Sigmoid colon (tissue), 7 donors: Measurements from ENCODE around the gene PDE6C. TPM values are rescaled to one million over a fixed set of nuclear protein-coding genes. Genes with fewer than 3 reads are reported as not detected.

ENCODE experiments used
- DNase-seq: peaks from one replicate; pipeline ENCODE4 v3.0.0-alpha.2; 2019
- H3K27ac ChIP-seq, 4 donors: fragments of 200-600 bp; sonication (generic); one replicate each; pipeline ENCODE4 v1.5.1; 2016 to 2019; ENCODE audit warnings: mild to moderate bottlenecking in 1 of 4
- H3K27me3 ChIP-seq, 3 donors: fragments of 200-600 bp; sonication (generic); one replicate each; pipeline ENCODE4 v1.5.1; 2019; ENCODE audit warnings: mild to moderate bottlenecking in 1 of 3
- H3K36me3 ChIP-seq, 4 donors: fragments of 200-600 bp; sonication (generic); one replicate each; pipeline ENCODE4 v1.5.1; 2016 to 2019
- H3K4me1 ChIP-seq, 4 donors: fragments of 200-600 bp; sonication (generic); one replicate each; pipeline ENCODE4 v1.5.1; 2017 to 2019
- H3K4me3 ChIP-seq, 4 donors: fragments of 200-600 bp; sonication (generic); one replicate each; pipeline ENCODE4 v1.5.1; 2017 to 2019; ENCODE audit warnings: mild to moderate bottlenecking in 2 of 4, moderate library complexity in 1 of 4
- H3K9me3 ChIP-seq, 4 donors: fragments of 200-600 bp in 3 of 4; sonication (generic) in 3 of 4; one replicate each; pipeline versions ENCODE4 v1.5.1 to v1.6.1; 2013 to 2019
- CTCF ChIP-seq, 4 experiments: fragments of 450-650 bp in 3 of 4; fragments of 200-600 bp in 1 of 4; IDR thresholded peaks; one replicate each; pipeline ENCODE4 v1.5.1; 2016 to 2019; ENCODE audit warnings: antibody characterized with exemption in 4 of 4, mild to moderate bottlenecking in 3 of 4, moderate library complexity in 2 of 4
- EP300 ChIP-seq, 4 donors: sonication (generic); formaldehyde crosslinking; IDR thresholded peaks; one replicate each; pipeline ENCODE4 v1.6.1; 2017; ENCODE audit warnings: antibody characterized with exemption in 4 of 4
- POLR2A ChIP-seq, 2 donors: fragments of 450-650 bp; IDR thresholded peaks; one replicate each; pipeline ENCODE4 v1.6.1; 2016; ENCODE audit warnings: antibody characterized with exemption in 2 of 2, mild to moderate bottlenecking in 2 of 2, moderate library complexity in 2 of 2
- POLR2AphosphoS5 ChIP-seq, 4 donors: sonication (generic); formaldehyde crosslinking; IDR thresholded peaks; one replicate each; pipeline ENCODE4 v1.6.1; 2017; ENCODE audit warnings: antibody characterized with exemption in 4 of 4
- WGBS, 2 donors: extraction: QIAGEN DNeasy Blood & Tissue Kit; methylation state at CpG; one replicate each; pipeline ENCODE4 v1.1.7; 2013; 5-methylcytosine and 5-hydroxymethylcytosine counted together
- intact Hi-C: fragments of 100-400 bp; cut with DNase I; formaldehyde crosslinking; loops from one replicate; pipeline ENCODE4 v1.15.1; 2023
- polyA plus RNA-seq, 3 donors: library from polyadenylated mRNA; stranded (reverse); fragments of 200-250 nt; gene quantifications; one replicate each; pipeline ENCODE4 v1.2.3, GENCODE V29; 2013
- total RNA-seq, 4 donors: library from RNA; depleted of rRNA; stranded (reverse); fragments of >200 nt; gene quantifications; one replicate each; pipeline ENCODE4 v1.1.0, GENCODE V29; 2016
- donor health status: healthy with polysubstance abuse.
- donor health status: Bipolar disorder and iron deficiency.
- donor health status: healthy.

PDE6C gene
- total and polyA plus RNA-seq, 7 donors: not detected

GRCh38 chr10:93598157-93598556, 14.2 kb upstream of the PDE6C start:
- no peak for TF ChIP-seq POLR2A (IDR thresholded peaks at IDR 0.05)
- TF ChIP-seq EP300 (IDR thresholded peaks at IDR 0.05): no peak
- no peak for TF ChIP-seq POLR2AphosphoS5 (IDR thresholded peaks at IDR 0.05)
- TF ChIP-seq CTCF (IDR thresholded peaks at IDR 0.05): no peak
- intact Hi-C loops: no loop called here
- no peaks in the 10 kb centered on the region for H3K36me3 ChIP-seq
- 90 to 92% methylated on average over 5 of the region's 5 CpGs for WGBS, 2 donors
- H3K27ac ChIP-seq: no peak overlapping the region
- DNase-seq: no peak
- H3K9me3 ChIP-seq: no peaks in the 10 kb centered on the region
- no peak overlapping the region for H3K4me3 ChIP-seq
- H3K4me1 ChIP-seq: peaks cover 0 to 16% (median 12%) of the 10 kb centered on the region in 4 donors
- peaks cover 12 to 33% (median 26%) of the 10 kb centered on the region in 3 donors for H3K27me3 ChIP-seq

GRCh38 chr10:93599335-93599734, 13.0 kb upstream of the PDE6C start:
- no peak for DNase-seq
- 42 to 76% methylated on average over 1 of the region's 1 CpG for WGBS, 2 donors
- peaks cover 12 to 43% (median 27%) of the 10 kb centered on the region in 3 donors for H3K27me3 ChIP-seq
- H3K9me3 ChIP-seq: no peaks in the 10 kb centered on the region
- H3K36me3 ChIP-seq: no peaks in the 10 kb centered on the region
- intact Hi-C loops: no loop called here
- no peak overlapping the region for H3K27ac ChIP-seq
- TF ChIP-seq POLR2AphosphoS5 (IDR thresholded peaks at IDR 0.05) (no peak), CTCF (IDR thresholded peaks at IDR 0.05) (no peak), EP300 (IDR thresholded peaks at IDR 0.05) (no peak), POLR2A (IDR thresholded peaks at IDR 0.05) (no peak)
- no peak overlapping the region for H3K4me3 ChIP-seq
- H3K4me1 ChIP-seq: peaks cover 0 to 16% (median 12%) of the 10 kb centered on the region in 4 donors

GRCh38 chr10:93599778-93600177, 12.6 kb upstream of the PDE6C start:
- H3K36me3 ChIP-seq: no peaks in the 10 kb centered on the region
- H3K27me3 ChIP-seq: peaks cover 12 to 48% (median 32%) of the 10 kb centered on the region in 3 donors
- no peak for DNase-seq
- H3K4me1 ChIP-seq: peaks cover 0 to 16% (median 12%) of the 10 kb centered on the region in 4 donors
- no peak overlapping the region for H3K4me3 ChIP-seq
- H3K9me3 ChIP-seq: no peaks in the 10 kb centered on the region
- WGBS, 2 donors: 92 to 95% methylated on average over 4 of the region's 4 CpGs
- no peak overlapping the region for H3K27ac ChIP-seq
- TF ChIP-seq POLR2A (IDR thresholded peaks at IDR 0.05) (no peak), EP300 (IDR thresholded peaks at IDR 0.05) (no peak), POLR2AphosphoS5 (IDR thresholded peaks at IDR 0.05) (no peak), CTCF (IDR thresholded peaks at IDR 0.05) (no peak)
- intact Hi-C loops: no loop called here

GRCh38 chr10:93600446-93601145, 11.7 kb upstream of the PDE6C start:
- Histone ChIP-seq H3K4me1 (peaks cover 0 to 16% (median 12%) of the 10 kb centered on the region in 4 donors), H3K4me3 (peak overlapping the region in 3 of 4 donors; percentile 31 to 42 (median 41)), H3K27me3 (peaks cover 12 to 54% (median 32%) of the 10 kb centered on the region in 3 donors), H3K36me3 (no peaks in the 10 kb centered on the region), H3K27ac (no peak overlapping the region), H3K9me3 (no peaks in the 10 kb centered on the region)
- intact Hi-C loops: no loop called here
- TF ChIP-seq CTCF (IDR thresholded peaks at IDR 0.05): no peak
- TF ChIP-seq EP300 (IDR thresholded peaks at IDR 0.05): no peak
- TF ChIP-seq POLR2A (IDR thresholded peaks at IDR 0.05): no peak
- no peak for TF ChIP-seq POLR2AphosphoS5 (IDR thresholded peaks at IDR 0.05)
- 14 to 16% methylated on average over 60 of the region's 60 CpGs for WGBS, 2 donors
- no peak for DNase-seq
